PFSK-1 (cell line): Measurements from ENCODE around the gene DNAJA4.

Experiments
- FOXP2 ChIP-seq: optimal IDR thresholded peaks from 2 replicates; pipeline ENCODE3; 2011; ENCODE audit warnings: borderline replicate concordance, control low read depth, inconsistent platforms; ENCODE audit not compliant: insufficient read depth; ENCODE audit errors: extremely low read length, extremely low read depth
- POLR2AphosphoS5 ChIP-seq: IDR thresholded peaks from 2 replicates; pipeline ENCODE4 v1.6.1; 2012; ENCODE audit warnings: low read depth, mild to moderate bottlenecking, control low read depth, low read length, moderate library complexity
- SIN3A ChIP-seq: IDR thresholded peaks from 2 replicates; pipeline ENCODE4 v1.6.1; 2012; ENCODE audit warnings: mild to moderate bottlenecking, low read length, moderate library complexity, borderline replicate concordance; ENCODE audit not compliant: insufficient read depth
- TAF1 ChIP-seq: IDR thresholded peaks from 2 replicates; pipeline ENCODE4 v1.6.1; 2012; ENCODE audit warnings: low read length, control low read depth, borderline replicate concordance; ENCODE audit not compliant: insufficient read depth
- TF ChIP-seq, protein P1 (sequence below), 2 experiments: IDR thresholded peaks; 2 replicates each; pipeline versions ENCODE4 v1.6.1 to v1.8.0; 2011 to 2012; ENCODE audit warnings: low read depth in 2 of 2, low read length in 2 of 2, control low read depth in 1 of 2, inconsistent platforms in 1 of 2, mild to moderate bottlenecking in 1 of 2, moderate library complexity in 1 of 2; ENCODE audit not compliant: insufficient read depth in 1 of 2

DNAJA4 gene

GRCh38 chr15:78325092-78325843 is 60.9 kb downstream of the DNAJA4 start:
- TF ChIP-seq FOXP2 (no peak), TAF1 (no peak), POLR2AphosphoS5 (no peak), SIN3A (no peak)
- TF ChIP-seq, protein P1, sequence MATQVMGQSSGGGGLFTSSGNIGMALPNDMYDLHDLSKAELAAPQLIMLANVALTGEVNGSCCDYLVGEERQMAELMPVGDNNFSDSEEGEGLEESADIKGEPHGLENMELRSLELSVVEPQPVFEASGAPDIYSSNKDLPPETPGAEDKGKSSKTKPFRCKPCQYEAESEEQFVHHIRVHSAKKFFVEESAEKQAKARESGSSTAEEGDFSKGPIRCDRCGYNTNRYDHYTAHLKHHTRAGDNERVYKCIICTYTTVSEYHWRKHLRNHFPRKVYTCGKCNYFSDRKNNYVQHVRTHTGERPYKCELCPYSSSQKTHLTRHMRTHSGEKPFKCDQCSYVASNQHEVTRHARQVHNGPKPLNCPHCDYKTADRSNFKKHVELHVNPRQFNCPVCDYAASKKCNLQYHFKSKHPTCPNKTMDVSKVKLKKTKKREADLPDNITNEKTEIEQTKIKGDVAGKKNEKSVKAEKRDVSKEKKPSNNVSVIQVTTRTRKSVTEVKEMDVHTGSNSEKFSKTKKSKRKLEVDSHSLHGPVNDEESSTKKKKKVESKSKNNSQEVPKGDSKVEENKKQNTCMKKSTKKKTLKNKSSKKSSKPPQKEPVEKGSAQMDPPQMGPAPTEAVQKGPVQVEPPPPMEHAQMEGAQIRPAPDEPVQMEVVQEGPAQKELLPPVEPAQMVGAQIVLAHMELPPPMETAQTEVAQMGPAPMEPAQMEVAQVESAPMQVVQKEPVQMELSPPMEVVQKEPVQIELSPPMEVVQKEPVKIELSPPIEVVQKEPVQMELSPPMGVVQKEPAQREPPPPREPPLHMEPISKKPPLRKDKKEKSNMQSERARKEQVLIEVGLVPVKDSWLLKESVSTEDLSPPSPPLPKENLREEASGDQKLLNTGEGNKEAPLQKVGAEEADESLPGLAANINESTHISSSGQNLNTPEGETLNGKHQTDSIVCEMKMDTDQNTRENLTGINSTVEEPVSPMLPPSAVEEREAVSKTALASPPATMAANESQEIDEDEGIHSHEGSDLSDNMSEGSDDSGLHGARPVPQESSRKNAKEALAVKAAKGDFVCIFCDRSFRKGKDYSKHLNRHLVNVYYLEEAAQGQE (IDR thresholded peaks at IDR 0.05; ENCODE audit: insufficient read depth in 1 of 2, low read depth in 2 of 2, low read length in 2 of 2) = no peak

GRCh38 chr15:78327466-78327865 is 63.1 kb downstream of the DNAJA4 start:
- TF ChIP-seq TAF1 = no peak
- TF ChIP-seq SIN3A = no peak
- TF ChIP-seq, protein P1 (IDR thresholded peaks at IDR 0.05; ENCODE audit: insufficient read depth in 1 of 2, low read depth in 2 of 2, low read length in 2 of 2) = no peak
- TF ChIP-seq FOXP2 = no peak
- TF ChIP-seq POLR2AphosphoS5 = no peak

GRCh38 chr15:78329625-78330024 is 65.3 kb downstream of the DNAJA4 start:
- no peak for TF ChIP-seq POLR2AphosphoS5
- TF ChIP-seq TAF1 = no peak
- TF ChIP-seq SIN3A = no peak
- no peak for TF ChIP-seq FOXP2
- TF ChIP-seq, protein P1 (IDR thresholded peaks at IDR 0.05; ENCODE audit: insufficient read depth in 1 of 2, low read depth in 2 of 2, low read length in 2 of 2) = no peak
